A673 (cell line): Measurements from ENCODE around the gene EXOSC10. TPM values are rescaled to one million over a fixed set of nuclear protein-coding genes. Genes with fewer than 3 reads are reported as not detected.
"Not testable (repeated sequence)": the region's sequence is repeated elsewhere in the genome, so short reads cannot be mapped to it uniquely, and the experiment has no call there.

Source experiments
- BruUV-seq: library from RNA; stranded (reverse); fragments of 400-500 nt; replicated peaks from 2 replicates; lab custom pipeline; 2021; lab: Mats Ljungman, UMichigan
- CTCF ChIA-PET: fragments of 300-600 bp; sonication (Branson Sonifier 250); formaldehyde crosslinking; loops from one replicate; lab custom pipeline; 2022; ENCODE audit warnings: antibody characterized with exemption; lab: Charles Lee
- POLR2A ChIA-PET: fragments of 300-600 bp; sonication (Branson Sonifier 250); formaldehyde crosslinking; loops from one replicate; lab custom pipeline; 2022; ENCODE audit warnings: antibody characterized with exemption; ENCODE audit not compliant: low non-redundant PET; lab: Charles Lee
- DNase-seq: peaks from one replicate; pipeline ENCODE4 v3.0.0-alpha.2; 2015; ENCODE audit warnings: low spot score
- H3K27ac ChIP-seq: fragments of 200-600 bp; sonication (generic); 2 replicates; pipeline ENCODE4 v1.5.1; 2016; ENCODE audit warnings: mixed run types, low read depth, mild to moderate bottlenecking, mixed read lengths, antibody characterized with exemption, low read length; ENCODE audit not compliant: poor library complexity, severe bottlenecking
- H3K27me3 ChIP-seq: fragments of 200-600 bp; sonication (generic); replicated peaks from 2 replicates; pipeline ENCODE4 v1.6.1; 2017; ENCODE audit warnings: mixed run types, low read depth, mild to moderate bottlenecking, mixed read lengths, antibody characterized with exemption, low read length; ENCODE audit not compliant: insufficient read depth, poor library complexity
- H3K36me3 ChIP-seq: fragments of 200-600 bp; sonication (generic); 2 replicates; pipeline ENCODE4 v1.6.1; 2016; ENCODE audit warnings: mixed run types, mild to moderate bottlenecking, mixed read lengths, antibody characterized with exemption, low read length; ENCODE audit not compliant: insufficient read depth, poor library complexity, severe bottlenecking
- H3K4me1 ChIP-seq: fragments of 200-600 bp; sonication (generic); 2 replicates; pipeline ENCODE4 v1.6.1; 2017; ENCODE audit warnings: mixed run types, mild to moderate bottlenecking, mixed read lengths, antibody characterized with exemption, low read length; ENCODE audit not compliant: insufficient read depth, poor library complexity, severe bottlenecking
- H3K4me3 ChIP-seq: fragments of 200-600 bp; sonication (generic); 2 replicates; pipeline ENCODE4 v1.5.1; 2016; ENCODE audit warnings: low read depth, mixed run types, mild to moderate bottlenecking, mixed read lengths, low read length; ENCODE audit not compliant: poor library complexity, severe bottlenecking
- H3K9me3 ChIP-seq: fragments of 200-600 bp; sonication (generic); 2 replicates; pipeline ENCODE4 v1.6.1; 2016; ENCODE audit warnings: mixed run types, low read depth, mild to moderate bottlenecking, mixed read lengths, antibody characterized with exemption, low read length; ENCODE audit not compliant: poor library complexity, severe bottlenecking
- EZH2 ChIP-seq: fragments of 200-600 bp; sonication (generic); IDR thresholded peaks from 2 replicates; pipeline ENCODE4 v1.6.1; 2017; ENCODE audit warnings: borderline replicate concordance, low read depth, mild to moderate bottlenecking, mixed read lengths, antibody characterized with exemption, low read length; ENCODE audit not compliant: poor library complexity, severe bottlenecking
- intact Hi-C: fragments of 100-400 bp; cut with micrococcal nuclease; formaldehyde crosslinking; loops from one replicate; pipeline ENCODE4 v1.10.0; 2022; ENCODE audit not compliant: unreplicated experiment
- total RNA-seq: library from RNA; stranded (reverse); gene quantifications from 2 replicates; pipeline ENCODE4 v1.2.3, GENCODE V29; 2021
- TF ChIP-seq, protein P1 (sequence below): fragments of 300-800, 200-600 bp; sonication (generic); conservative IDR thresholded peaks from 2 replicates; pipeline ENCODE4 v1.5.1; 2017; ENCODE audit warnings: low read depth, mild to moderate bottlenecking, antibody characterized with exemption, low read length, moderate library complexity, mixed read lengths

The EXOSC10 gene
- total RNA-seq, 1 experiment from 2014 or later, result 119 TPM

DNA sequence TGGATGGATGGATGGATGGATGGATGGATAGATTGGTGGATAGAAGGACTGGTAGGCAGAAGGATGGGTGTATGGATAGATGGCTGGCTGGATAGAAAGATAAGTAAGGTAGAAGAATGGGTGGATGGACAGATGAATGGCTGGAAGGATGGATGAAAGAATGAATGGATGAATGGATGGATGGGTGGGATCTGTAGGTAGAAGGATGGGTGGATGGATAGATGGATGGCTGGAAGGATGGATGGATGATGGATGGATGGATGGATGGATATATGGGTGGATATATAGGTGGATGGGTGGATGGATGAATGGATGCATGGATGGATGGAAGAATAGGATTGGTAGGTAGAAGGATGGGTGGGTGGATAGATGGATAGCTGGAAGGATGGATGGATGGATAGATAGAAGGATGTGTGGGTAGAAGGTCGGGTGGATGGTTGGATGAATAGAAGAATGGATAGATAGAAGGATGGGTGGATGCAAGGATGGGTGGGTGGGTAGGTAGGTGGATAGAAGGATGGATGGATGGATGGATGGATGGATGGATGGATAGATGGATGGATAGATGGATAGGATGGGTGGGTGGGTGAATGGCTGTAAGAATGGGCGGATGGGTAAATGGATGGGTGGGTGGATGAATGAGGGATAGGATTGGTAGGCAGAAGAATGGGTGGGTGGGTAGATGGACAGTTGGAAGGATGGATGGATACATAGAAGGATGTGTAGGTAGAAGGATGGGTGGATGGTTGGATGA is 60.1 kb downstream of the EXOSC10 start:
- DNase-seq, result no peak
- intact Hi-C loops, result no loop called here
- Histone ChIP-seq H3K9me3 (no peaks in the 10 kb centered on the region), H3K27me3 (no peaks in the 10 kb centered on the region), H3K36me3 (no peaks in the 10 kb centered on the region), H3K27ac (no peak overlapping the region), H3K4me3 (no peak overlapping the region), H3K4me1 (no peaks in the 10 kb centered on the region)
- TF ChIP-seq, protein P1, sequence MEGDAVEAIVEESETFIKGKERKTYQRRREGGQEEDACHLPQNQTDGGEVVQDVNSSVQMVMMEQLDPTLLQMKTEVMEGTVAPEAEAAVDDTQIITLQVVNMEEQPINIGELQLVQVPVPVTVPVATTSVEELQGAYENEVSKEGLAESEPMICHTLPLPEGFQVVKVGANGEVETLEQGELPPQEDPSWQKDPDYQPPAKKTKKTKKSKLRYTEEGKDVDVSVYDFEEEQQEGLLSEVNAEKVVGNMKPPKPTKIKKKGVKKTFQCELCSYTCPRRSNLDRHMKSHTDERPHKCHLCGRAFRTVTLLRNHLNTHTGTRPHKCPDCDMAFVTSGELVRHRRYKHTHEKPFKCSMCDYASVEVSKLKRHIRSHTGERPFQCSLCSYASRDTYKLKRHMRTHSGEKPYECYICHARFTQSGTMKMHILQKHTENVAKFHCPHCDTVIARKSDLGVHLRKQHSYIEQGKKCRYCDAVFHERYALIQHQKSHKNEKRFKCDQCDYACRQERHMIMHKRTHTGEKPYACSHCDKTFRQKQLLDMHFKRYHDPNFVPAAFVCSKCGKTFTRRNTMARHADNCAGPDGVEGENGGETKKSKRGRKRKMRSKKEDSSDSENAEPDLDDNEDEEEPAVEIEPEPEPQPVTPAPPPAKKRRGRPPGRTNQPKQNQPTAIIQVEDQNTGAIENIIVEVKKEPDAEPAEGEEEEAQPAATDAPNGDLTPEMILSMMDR, result no peak
- no peak for TF ChIP-seq EZH2
- ChIA-PET POLR2A (no interaction called here), CTCF (no interaction called here)
- no TSS peak for BruUV-seq

DNA sequence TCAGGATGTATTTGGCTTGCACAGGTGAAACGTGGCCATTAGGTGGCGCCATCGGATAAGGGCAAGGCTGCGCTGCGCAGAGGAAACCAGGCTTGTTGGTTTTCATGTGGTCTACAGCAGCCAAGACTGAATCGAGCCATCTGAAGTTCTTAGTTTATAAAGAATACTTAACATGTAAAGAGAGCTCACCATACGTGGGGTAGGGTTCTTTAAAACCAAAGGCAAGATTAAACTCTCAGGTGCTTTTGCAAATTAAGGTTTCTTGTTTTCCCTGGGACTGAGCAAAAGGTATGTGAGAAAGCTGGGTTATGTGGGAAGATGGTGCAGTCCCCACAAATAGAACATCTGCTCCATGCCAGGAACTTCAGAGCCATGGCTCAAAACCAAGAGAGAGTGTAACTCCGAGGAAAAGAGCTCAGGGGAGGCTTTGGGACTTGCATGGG is 61.9 kb downstream of the EXOSC10 start:
- H3K27ac ChIP-seq, result no peak overlapping the region
- TF ChIP-seq, protein P1, result peak; percentile 99
- no peak for TF ChIP-seq EZH2
- DNase-seq, result peak; percentile 90
- BruUV-seq, result no TSS peak
- H3K9me3 ChIP-seq, result no peaks in the 10 kb centered on the region
- intact Hi-C loops, result loop anchor here (1.0 kb wide), 1 partner anchor 605 kb away; no protein-coding TSS in a partner anchor
- no peaks in the 10 kb centered on the region for H3K36me3 ChIP-seq
- no peaks in the 10 kb centered on the region for H3K4me1 ChIP-seq
- POLR2A ChIA-PET, result no interaction called here
- no peaks in the 10 kb centered on the region for H3K27me3 ChIP-seq
- CTCF ChIA-PET, result interaction anchor here (0.5 to 1.8 kb wide), 15 partner anchors 9 to 1042 kb away, joined by 3 to 21 read pairs (median 5); partner anchors contain the start of gene MASP2
- H3K4me3 ChIP-seq, result no peak overlapping the region

DNA sequence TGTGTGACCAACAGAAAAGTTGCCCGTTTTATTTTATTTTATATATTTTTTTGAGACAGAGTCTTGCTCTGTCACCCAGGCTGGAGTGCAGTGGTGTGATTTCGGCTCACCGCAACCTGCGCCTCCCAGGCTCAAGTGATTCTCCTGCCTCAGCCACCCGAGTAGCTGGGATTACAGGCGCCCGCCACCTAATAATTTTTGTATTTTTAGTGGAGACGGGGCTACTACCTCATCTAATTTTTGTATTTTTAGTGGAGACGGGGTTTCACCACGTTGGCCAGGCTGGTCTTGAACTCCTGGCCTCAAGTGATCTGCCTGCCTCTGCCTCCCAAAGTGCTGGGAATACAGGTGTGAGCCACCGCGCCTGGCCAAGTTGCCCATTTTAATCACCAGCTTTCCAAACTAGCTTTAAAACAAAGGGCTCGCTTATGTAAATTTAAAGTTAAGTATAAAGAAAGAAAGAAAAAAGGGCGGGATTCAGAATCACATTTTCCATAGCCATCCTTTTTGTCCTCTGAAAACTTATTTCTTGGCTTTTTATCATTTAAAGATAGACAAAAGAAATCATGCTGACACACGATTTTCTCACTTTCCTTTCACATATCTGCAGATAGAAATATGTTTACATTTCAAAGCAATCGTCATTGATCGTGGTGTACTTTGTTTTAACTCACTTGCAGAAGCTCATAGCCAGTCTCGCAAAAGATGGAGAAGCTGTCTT is 62.5 kb downstream of the EXOSC10 start:
- H3K4me1 ChIP-seq, H3K36me3 ChIP-seq, BruUV-seq, H3K27me3 ChIP-seq, DNase-seq, POLR2A ChIA-PET, H3K4me3 ChIP-seq, H3K9me3 ChIP-seq, H3K27ac ChIP-seq: not testable (repeated sequence)
- intact Hi-C loops, result loop anchor here (1.0 kb wide), 1 partner anchor 605 kb away; no protein-coding TSS in a partner anchor
- CTCF ChIA-PET, result interaction anchor here (0.5 to 1.8 kb wide), 11 partner anchors 9 to 1042 kb away, joined by 3 to 21 read pairs (median 5); partner anchors contain the start of gene MASP2
